ENCODE measurements around the gene BDP1.
A peak's percentile ranks its signal among the peaks of the same experiment; 100 is the strongest.

DNA sequence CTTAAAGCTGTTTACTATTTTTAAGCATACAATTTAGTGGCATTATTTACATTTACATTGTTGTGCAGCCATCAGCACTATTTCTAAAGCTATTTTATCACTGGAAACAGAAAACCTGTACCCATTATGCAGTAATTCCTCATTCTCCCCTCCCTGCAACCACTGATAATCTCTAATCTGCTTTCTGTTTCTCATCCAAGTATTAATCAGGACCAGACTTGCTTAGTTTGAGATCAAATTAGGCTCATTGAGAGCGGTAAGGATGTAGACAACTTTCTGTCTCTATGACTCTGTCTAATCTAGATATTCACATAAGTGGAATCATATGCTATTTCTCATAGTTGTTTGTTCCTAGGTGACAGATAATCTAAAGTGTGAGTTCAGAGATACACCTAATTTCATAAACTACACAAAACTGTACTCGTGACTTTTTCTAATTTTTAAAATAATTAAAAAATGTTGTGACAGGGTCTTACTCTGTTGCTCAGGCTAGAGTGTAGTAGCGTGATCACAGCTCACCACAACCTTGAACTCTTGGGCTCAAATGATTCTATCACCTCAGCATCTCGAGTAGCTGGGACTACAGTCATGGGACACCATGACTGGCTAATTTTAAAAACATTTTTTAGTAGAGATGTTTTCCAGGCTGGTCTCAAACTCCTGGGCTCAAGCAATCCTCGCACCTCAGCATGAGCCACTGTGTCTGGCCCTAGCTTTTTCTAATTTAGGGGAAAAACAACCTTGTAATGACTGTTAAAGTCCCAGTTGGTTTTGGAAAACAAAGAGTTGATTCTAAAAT lies 37.6 kb downstream of the BDP1 start:
- TF ChIP-seq GATA3 (IDR thresholded peaks at IDR 0.05; ENCODE audit: low read depth, low read length) = peak; percentile 80
- TF ChIP-seq GATA2 (IDR thresholded peaks at IDR 0.05; ENCODE audit: low read depth, low read length) = peak; percentile 55; the same call in 1 of the 2 replicates

All from SH-SY5Y (cell line).